Fibroblast of skin of back (primary cell): Measurements from ENCODE around the gene NAXE.
"Not testable (repeated sequence)": the region's sequence is repeated elsewhere in the genome, so short reads cannot be mapped to it uniquely, and the experiment has no call there.

ENCODE experiments used
- DNase-seq: peaks from one replicate; pipeline ENCODE4 v3.0.0-alpha.2; 2013

The NAXE gene

GRCh38 chr1:156623946-156624813, 32.6 kb downstream of the NAXE start:
- peak; percentile 48 for DNase-seq

DNA sequence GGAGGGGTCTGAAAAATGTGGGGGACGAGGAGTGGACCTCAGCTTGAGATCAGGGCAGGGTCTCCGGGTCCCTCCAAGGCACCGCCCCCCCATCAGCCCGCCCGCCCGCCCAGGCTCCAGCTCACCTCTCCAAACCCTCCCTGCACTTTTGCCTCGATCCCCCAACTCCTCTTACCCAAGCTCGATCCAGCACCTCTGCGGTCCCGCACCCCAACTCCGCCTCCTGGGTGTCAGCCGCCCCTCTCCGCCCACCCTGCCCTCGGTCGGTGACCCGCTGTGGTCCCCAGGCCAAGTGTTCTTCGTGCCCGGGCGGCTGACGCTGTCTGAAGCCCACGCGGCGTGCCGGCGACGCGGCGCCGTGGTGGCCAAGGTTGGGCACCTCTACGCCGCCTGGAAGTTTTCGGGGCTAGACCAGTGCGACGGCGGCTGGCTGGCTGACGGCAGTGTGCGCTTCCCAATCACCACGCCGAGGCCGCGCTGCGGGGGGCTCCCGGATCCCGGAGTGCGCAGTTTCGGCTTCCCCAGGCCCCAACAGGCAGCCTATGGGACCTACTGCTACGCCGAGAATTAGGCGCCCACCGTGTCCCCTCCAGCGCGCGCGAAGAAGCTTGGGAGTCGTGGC, 33.3 kb downstream of the NAXE start:
- no peak for DNase-seq

DNA sequence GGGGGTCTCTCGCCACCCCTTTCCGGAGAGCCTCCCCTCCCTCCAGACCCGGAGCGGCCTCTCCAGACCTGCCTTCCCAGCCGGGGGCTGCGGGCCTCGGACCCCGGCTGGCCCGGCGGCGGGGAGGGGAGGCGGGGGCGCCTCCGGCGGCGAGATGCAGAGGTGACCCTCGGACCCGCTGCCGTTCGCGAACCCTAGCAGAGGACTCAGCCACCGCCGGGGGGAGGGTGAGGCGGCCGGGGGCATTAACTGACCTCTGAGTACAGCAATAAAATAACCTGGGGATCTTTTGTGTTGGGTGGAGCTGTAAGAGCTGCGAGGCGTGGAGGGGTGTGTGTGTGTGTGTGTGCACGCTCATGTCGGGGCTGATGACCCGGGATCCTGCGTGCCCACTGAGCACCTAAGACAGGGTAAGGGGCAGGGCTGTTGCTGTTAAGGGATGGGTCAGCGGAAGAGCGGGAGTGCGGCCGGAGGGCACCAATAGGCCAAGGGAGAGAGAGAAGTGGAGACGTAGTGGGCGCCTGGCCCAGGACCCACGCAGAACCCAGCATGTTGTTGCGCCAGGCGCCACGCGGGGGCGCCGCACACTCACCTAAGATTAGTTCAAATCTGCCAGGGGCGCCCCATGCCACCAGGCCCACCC, 34.0 kb downstream of the NAXE start:
- no peak for DNase-seq

GRCh38 chr1:156626079-156626438, 34.5 kb downstream of the NAXE start:
- DNase-seq = no peak

- peak; percentile 63 for DNase-seq
Measured at GRCh38 chr1:156627313-156627880, 35.8 kb downstream of the NAXE start.

DNA sequence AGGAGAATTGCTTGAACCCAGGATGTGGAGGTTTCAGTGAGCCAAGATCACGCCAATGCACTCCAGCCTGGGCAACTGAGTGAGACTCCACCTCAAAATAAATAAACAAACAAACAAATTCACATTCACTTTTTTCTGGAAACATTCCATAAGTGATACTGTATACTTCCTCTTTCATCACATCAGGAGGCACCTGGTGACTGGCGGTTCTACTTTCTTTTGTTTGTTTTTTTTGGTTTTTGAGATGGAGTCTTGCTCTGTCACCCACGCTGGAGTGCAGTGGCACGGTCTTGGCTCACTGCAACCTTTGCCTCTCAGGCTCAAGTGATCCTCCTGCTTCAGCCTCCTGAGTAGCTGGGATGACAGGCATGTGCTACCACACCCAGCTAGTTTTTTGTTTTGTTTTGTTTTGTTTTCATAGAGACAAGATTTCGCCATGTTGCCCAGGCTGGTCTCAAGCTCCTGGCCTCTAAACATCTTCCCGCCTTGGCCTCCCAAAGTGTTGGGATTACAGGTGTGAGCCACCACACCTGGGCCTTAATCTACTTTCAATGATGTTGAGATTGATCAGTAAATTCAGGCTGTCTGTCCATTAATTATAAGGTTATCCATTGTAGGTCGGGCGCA, 38.4 kb downstream of the NAXE start:
- DNase-seq = no peak

DNA sequence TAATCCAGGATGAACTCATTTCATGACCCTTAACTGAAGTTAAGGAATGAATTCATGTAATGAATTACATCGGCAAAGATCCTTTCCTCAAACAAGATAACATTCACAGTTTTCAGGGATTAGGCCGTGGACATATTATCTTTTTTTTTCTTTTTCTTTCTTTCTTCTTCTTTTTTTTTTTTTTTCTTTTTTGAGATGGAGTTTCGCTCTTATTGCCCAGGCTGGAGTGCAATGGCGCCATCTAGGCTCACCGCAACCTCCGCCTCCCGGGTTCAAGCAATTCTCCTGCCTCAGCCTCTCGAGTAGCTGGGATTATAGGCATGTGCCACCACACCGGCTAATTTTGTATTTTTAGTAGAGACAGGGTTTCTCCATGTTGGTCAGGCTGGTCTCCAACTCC, 39.6 kb downstream of the NAXE start:
- not testable (repeated sequence) for DNase-seq

DNA sequence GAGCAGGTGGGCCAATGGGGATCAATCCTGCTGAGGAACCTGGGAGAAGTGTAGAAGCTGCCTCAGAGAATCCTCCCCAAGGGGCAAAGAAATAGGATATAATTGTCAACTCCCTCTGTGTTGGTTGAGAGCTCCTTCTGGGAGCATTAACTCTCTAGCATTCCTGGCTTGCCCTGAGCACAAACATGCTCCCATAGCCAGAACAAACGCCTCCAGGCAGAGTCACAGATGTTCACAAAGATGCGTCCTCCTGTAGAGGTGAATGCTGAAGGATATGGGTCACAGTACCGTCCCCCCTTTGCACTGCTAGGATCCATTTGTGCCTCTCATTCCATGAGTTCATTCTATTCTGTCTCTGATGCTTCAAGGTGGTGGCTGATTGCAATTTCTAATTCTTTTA, 40.8 kb downstream of the NAXE start:
- DNase-seq = no peak

DNA sequence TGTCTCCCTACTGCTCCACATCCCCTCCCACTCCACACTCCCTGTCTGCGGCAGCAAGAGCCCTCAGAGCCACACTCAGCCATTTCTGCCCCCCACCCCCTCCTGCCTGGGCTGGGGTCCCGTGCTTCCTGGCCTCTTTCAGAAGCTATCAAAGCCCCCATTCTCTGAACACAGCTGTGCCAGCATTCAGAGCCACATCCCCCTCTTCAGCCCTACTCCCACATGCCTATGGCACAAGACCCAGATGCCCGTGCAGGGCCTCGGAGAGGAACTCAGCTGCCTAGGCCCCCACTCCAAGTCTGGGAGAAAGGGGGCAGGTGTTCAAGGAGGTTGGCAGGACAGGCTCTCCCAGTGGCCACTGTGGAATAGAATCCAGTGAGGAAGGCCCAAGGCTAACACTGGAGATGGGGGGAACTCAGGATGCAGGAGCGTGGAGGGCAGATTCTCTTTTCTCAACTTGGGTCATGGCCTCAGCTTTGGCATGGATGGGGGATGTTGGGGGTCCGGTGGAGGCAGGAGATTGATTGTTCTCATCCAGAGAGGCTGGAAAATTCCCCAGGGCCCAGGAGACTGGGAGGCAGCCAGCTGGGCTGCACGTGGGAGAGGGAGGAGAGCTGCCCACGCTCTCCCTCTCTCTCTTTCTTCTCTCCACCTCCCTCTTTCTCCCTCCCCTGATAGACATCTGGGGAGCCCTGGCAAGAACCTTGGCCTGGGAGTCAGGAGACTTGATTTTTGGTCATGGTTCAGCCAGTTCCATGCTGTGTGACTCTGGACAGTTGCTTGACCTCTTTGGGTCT, 46.8 kb downstream of the NAXE start:
- no peak for DNase-seq

DNA sequence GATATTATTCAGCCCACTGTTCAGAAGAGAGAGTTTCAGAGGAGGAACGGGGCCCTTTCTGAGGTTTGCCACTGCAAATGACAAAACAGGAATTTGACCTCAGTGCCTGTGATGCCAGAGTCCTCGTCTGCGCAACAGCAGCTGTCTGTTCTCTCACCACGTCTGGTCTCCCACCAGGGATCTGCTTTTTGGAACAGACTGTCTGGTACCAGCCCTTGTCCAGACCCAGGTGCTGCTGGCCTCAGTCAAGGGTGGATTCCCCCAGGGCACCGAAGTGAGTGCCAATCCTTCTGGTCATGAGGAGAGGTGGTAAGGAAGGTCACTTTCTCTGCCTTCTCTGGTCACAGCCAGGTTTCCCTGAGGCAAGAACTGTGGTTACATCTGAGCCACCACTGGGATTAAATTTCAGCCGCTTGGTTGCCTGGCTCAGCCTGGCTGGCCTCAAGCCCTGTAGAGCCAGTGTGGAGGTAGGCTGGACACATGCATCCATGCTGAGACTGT, 48.1 kb downstream of the NAXE start:
- DNase-seq = no peak

GRCh38 chr1:156640842-156641706, 49.5 kb downstream of the NAXE start:
- no peak for DNase-seq

- DNase-seq = no peak
Measured at GRCh38 chr1:156641761-156642264, 50.2 kb downstream of the NAXE start, which contains the start of gene BCAN. BCAN (plus strand) TSS chr1:156642117; CDS start chr1:156646055, 3,938 bp downstream.

- DNase-seq = no peak
Measured at GRCh38 chr1:156642265-156643048, 50.9 kb downstream of the NAXE start.

DNA sequence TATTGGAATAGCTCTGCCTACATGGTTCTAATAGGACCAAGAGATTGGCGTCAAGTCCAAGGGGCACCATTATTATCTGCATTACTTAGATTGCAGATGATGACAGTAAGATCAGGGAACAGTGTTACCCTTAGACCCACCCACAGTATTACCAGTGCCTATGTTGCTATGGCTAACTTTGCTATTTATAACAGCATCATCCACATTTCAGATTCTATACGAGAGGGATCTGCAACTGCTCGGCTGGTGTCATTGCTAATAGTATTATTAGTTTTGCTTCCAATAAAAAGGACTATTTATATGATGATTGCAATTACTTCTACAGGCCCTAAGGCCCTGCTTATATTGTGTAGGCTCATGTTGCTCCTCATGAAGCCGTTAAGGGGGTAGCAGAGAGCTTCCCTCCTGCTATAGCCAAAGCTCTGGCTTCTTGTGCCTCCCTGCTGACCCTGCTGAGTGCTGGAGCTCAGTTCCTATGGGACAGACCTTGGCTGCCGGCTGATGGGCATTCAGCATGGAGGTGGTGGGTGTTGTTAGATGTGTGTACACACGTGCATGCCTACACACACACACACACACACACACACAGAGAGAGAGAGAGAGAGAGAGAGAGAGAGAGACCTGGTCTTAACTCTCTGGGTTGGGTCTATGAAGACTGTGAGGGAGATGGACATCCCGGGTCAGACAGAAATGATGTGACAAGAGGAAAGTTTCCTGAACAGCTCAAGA, 51.6 kb downstream of the NAXE start:
- no peak for DNase-seq

DNA sequence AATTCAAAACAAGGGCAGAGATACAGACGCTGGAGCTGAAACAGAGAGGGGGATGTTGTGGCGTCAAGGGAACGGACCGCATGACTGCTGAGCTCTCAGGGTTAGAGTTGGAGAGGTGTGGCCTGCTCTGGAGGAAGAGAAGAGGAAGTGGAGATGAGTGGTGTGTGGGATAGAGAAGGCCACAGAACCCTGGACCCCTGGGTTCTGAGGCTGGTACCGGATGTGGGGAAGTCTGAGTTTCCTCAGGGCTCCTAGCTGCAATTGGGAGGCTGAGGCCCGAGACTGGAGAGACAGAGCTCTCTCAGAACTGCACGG, 52.2 kb downstream of the NAXE start:
- no peak for DNase-seq
